ENCODE data around the gene GJA4. TPM values are rescaled to one million over a fixed set of nuclear protein-coding genes. Genes with fewer than 3 reads are reported as not detected.

The GJA4 gene
- total RNA-seq, 4 donors from 2014 or later: 5.3 to 15.2 (median 11.8) TPM

- no peak overlapping the region for H3K4me3 ChIP-seq
- TF ChIP-seq POLR2A (IDR thresholded peaks at IDR 0.05): no peak
- no peak for TF ChIP-seq CTCF (IDR thresholded peaks at IDR 0.05)
- TF ChIP-seq EP300 (IDR thresholded peaks at IDR 0.05): no peak
- TF ChIP-seq POLR2AphosphoS5 (IDR thresholded peaks at IDR 0.05): no peak
- H3K27me3 ChIP-seq: no peaks in the 10 kb centered on the region
- WGBS: 95% methylated on average over 29 of the region's 33 CpGs
- H3K9me3 ChIP-seq: no peaks in the 10 kb centered on the region
- no peaks in the 10 kb centered on the region for H3K36me3 ChIP-seq
- H3K27ac ChIP-seq: no peak overlapping the region
- peaks cover 30% of the 10 kb centered on the region for H3K4me1 ChIP-seq
- no peak for DNase-seq (ENCODE audit: low spot score in 2 of 2)
Measured at GRCh38 chr1:34761176-34761761, 31.5 kb upstream of the GJA4 start.

GRCh38 chr1:34761776-34762307 is 31.0 kb upstream of the GJA4 start:
- H3K4me1 ChIP-seq: peaks cover 24% of the 10 kb centered on the region
- H3K4me3 ChIP-seq: no peak overlapping the region
- H3K36me3 ChIP-seq: no peaks in the 10 kb centered on the region
- 90% methylated on average over 13 of the region's 13 CpGs for WGBS
- H3K9me3 ChIP-seq: no peaks in the 10 kb centered on the region
- H3K27ac ChIP-seq: no peak overlapping the region
- H3K27me3 ChIP-seq: no peaks in the 10 kb centered on the region
- TF ChIP-seq POLR2AphosphoS5 (IDR thresholded peaks at IDR 0.05) (no peak), CTCF (IDR thresholded peaks at IDR 0.05) (no peak), EP300 (IDR thresholded peaks at IDR 0.05) (no peak), POLR2A (IDR thresholded peaks at IDR 0.05) (no peak)
- no peak for DNase-seq (ENCODE audit: low spot score in 2 of 2)

- Histone ChIP-seq H3K4me1 (peaks cover 19% of the 10 kb centered on the region), H3K27ac (no peak overlapping the region), H3K4me3 (no peak overlapping the region), H3K9me3 (no peaks in the 10 kb centered on the region), H3K36me3 (no peaks in the 10 kb centered on the region), H3K27me3 (no peaks in the 10 kb centered on the region)
- no peak for DNase-seq (ENCODE audit: low spot score in 2 of 2)
- no peak for TF ChIP-seq CTCF (IDR thresholded peaks at IDR 0.05)
- TF ChIP-seq POLR2AphosphoS5 (IDR thresholded peaks at IDR 0.05): no peak
- 61% methylated on average over 5 of the region's 7 CpGs for WGBS
Measured at GRCh38 chr1:34762474-34763141, 30.2 kb upstream of the GJA4 start.

- DNase-seq (ENCODE audit: low spot score in 2 of 2): no peak
- H3K4me1 ChIP-seq: peaks cover 14% of the 10 kb centered on the region
Measured at GRCh38 chr1:34763142-34763781, 29.5 kb upstream of the GJA4 start.

More at GRCh38 chr1:34763142-34763781, 29.5 kb upstream of the GJA4 start:
- Histone ChIP-seq H3K4me3 (no peak overlapping the region), H3K27ac (no peak overlapping the region), H3K36me3 (no peaks in the 10 kb centered on the region), H3K9me3 (no peaks in the 10 kb centered on the region), H3K27me3 (no peaks in the 10 kb centered on the region)
- 47% methylated on average over 8 of the region's 8 CpGs for WGBS
- TF ChIP-seq CTCF (IDR thresholded peaks at IDR 0.05) (no peak), POLR2AphosphoS5 (IDR thresholded peaks at IDR 0.05) (no peak), POLR2A (IDR thresholded peaks at IDR 0.05) (no peak), EP300 (IDR thresholded peaks at IDR 0.05) (no peak)
